Bronchial epithelial cell (primary cell): ENCODE measurements around the gene NCAM1. TPM values are rescaled to one million over a fixed set of nuclear protein-coding genes. Genes with fewer than 3 reads are reported as not detected.
A peak's percentile ranks its signal among the peaks of the same experiment; 100 is the strongest.

Experiments
- DNase-seq: peaks from one replicate; pipeline ENCODE4 v3.0.0-alpha.2; 2010; ENCODE audit warnings: low read depth
- FAIRE-seq: peaks from 2 replicates; lab custom pipeline; 2011; peaks lifted over from hg19 to GRCh38; lab: Jason Lieb, UNC
- H3K27me3 ChIP-seq: 2 replicates; pipeline ENCODE4 v1.5.1; 2011; ENCODE audit warnings: low read length; ENCODE audit not compliant: control insufficient read depth, insufficient read depth
- H3K36me3 ChIP-seq: 2 replicates; pipeline ENCODE4 v1.5.1; 2011; ENCODE audit warnings: low read length; ENCODE audit not compliant: control insufficient read depth, insufficient read depth
- H3K4me3 ChIP-seq: 2 replicates; pipeline ENCODE4 v1.5.1; 2011; ENCODE audit warnings: mild to moderate bottlenecking, low read depth, low read length, control low read depth
- CTCF ChIP-seq: IDR thresholded peaks from 2 replicates; pipeline ENCODE4 v1.5.1; 2011; ENCODE audit warnings: mild to moderate bottlenecking, moderate library complexity, low read length, control low read depth, inconsistent platforms; ENCODE audit not compliant: insufficient read depth, severe bottlenecking
- total RNA-seq: library from RNA; depleted of rRNA; stranded (reverse); fragments of >200 nt; gene quantifications from 2 replicates; pipeline ENCODE4 v1.2.1, GENCODE V29; 2014

NCAM1 gene
- total RNA-seq, 1 donor from 2014 or later = under 0.01 TPM

- H3K36me3 ChIP-seq = peaks cover 2% of the 10 kb centered on the region
- H3K27me3 ChIP-seq = no peaks in the 10 kb centered on the region
- FAIRE-seq = no peak
- no peak overlapping the region for H3K4me3 ChIP-seq
- DNase-seq = peak; percentile 46
- no peak for TF ChIP-seq CTCF
These were observed 355.0 kb downstream of the NCAM1 start for GRCh38 chr11:113316256-113316655.

GRCh38 chr11:113317339-113317738 lies 356.1 kb downstream of the NCAM1 start:
- Histone ChIP-seq H3K4me3 (no peak overlapping the region), H3K36me3 (peaks cover 2% of the 10 kb centered on the region)
- FAIRE-seq = no peak

GRCh38 chr11:113319085-113319484 lies 357.9 kb downstream of the NCAM1 start:
- DNase-seq = no peak

More at GRCh38 chr11:113317339-113317738, 356.1 kb downstream of the NCAM1 start:
- DNase-seq = no peak
- TF ChIP-seq CTCF = no peak
- no peaks in the 10 kb centered on the region for H3K27me3 ChIP-seq

GRCh38 chr11:113322158-113322557 lies 360.9 kb downstream of the NCAM1 start:
- FAIRE-seq (no peak), DNase-seq (peak; percentile 53)
- Histone ChIP-seq H3K4me3 (no peak overlapping the region), H3K36me3 (peaks cover 9% of the 10 kb centered on the region), H3K27me3 (no peaks in the 10 kb centered on the region)
- TF ChIP-seq CTCF = no peak

More at GRCh38 chr11:113319085-113319484, 357.9 kb downstream of the NCAM1 start:
- TF ChIP-seq CTCF = no peak
- peaks cover 6% of the 10 kb centered on the region for H3K36me3 ChIP-seq
- no peaks in the 10 kb centered on the region for H3K27me3 ChIP-seq
- no peak overlapping the region for H3K4me3 ChIP-seq
- no peak for FAIRE-seq

- Histone ChIP-seq H3K36me3 (peaks cover 8% of the 10 kb centered on the region), H3K4me3 (no peak overlapping the region), H3K27me3 (no peaks in the 10 kb centered on the region)
- FAIRE-seq (no peak), DNase-seq (no peak)
- no peak for TF ChIP-seq CTCF
These were observed 363.0 kb downstream of the NCAM1 start for GRCh38 chr11:113324250-113324649.
